ENCODE data around the gene PHGDH.

Gene PHGDH

DNA sequence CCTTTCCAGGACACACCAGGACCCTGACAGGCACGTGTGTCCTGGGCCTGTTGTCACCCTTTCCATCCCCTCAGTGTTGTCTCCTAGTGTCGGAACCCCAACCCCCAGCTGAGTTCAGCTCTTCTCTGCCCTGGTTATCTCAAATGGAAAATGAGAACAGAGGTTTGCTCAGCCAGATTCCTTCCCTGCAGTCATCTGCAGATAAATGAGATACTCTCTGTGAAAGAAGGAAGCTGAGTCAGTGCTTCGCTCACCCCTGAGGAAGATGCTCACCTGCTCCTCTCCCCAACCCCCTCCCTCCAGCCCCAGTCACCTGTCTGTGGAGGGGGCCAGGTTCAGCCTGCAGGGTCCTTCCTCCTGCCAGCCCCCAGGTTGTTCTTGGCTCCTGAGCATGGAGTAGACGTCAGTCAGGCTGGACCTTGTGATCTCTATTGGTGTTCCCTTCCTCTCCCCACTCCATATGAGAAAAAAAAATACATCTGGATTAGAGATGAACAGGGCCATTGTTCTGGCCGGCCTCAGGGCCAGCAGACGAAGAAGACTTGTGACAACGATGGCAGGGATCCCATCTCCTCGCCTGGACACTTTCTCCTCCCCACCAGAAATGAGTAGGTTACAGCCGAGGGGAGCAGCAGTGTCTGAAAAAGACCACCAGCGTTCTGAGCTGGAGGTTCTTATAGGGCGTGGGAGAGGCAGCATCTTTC is 20.9 kb downstream of the PHGDH start:
- Histone ChIP-seq H3K36me3 (ENCODE audit: control insufficient read depth in 1 of 2, insufficient read depth in 2 of 2, low read depth in 1 of 2, low read length in 2 of 2) (peaks cover 45 to 60% of the 10 kb centered on the region in 2 experiments), H3K14ac (ENCODE audit: low read length in 2 of 2) (no peak overlapping the region), H3K27me3 (ENCODE audit: control insufficient read depth in 1 of 2, insufficient read depth in 1 of 2, low read length in 2 of 2) (no peaks in the 10 kb centered on the region), H2BK5ac (ENCODE audit: low read depth, low read length, poor library complexity, severe bottlenecking) (no peak overlapping the region), H3K27ac (ENCODE audit: low read length, poor library complexity, severe bottlenecking) (no peak overlapping the region), H2BK15ac (ENCODE audit: low read depth, poor library complexity, severe bottlenecking) (no peak overlapping the region), H2BK12ac (ENCODE audit: low read length in 2 of 2) (no peak overlapping the region), H3K4me2 (ENCODE audit: low read length, poor library complexity, severe bottlenecking) (no peak overlapping the region), H3K4me3 (ENCODE audit: insufficient read depth in 1 of 2, low read depth in 1 of 2, low read length in 2 of 2) (no peak overlapping the region), H3K4me1 (ENCODE audit: control insufficient read depth, insufficient read depth, low read depth, low read length) (peaks cover 4% of the 10 kb centered on the region), H3K9ac (ENCODE audit: low read length) (no peak overlapping the region), H3K23ac (ENCODE audit: low read length in 2 of 2) (no peak overlapping the region), H4K8ac (ENCODE audit: low read length) (no peak overlapping the region), H3K18ac (ENCODE audit: low read depth in 1 of 2, low read length in 2 of 2) (no peak overlapping the region), H2AFZ (ENCODE audit: low read depth, low read length) (no peak overlapping the region), H3K4ac (ENCODE audit: low read depth in 1 of 2, low read length in 2 of 2) (no peak overlapping the region), H2AK5ac (ENCODE audit: low read length, severe bottlenecking) (no peak overlapping the region), H4K91ac (ENCODE audit: low read length) (no peak overlapping the region), H3K9me3 (ENCODE audit: control insufficient read depth, low read length) (no peaks in the 10 kb centered on the region), H2BK120ac (ENCODE audit: low read depth, low read length) (no peak overlapping the region), H3K79me1 (replicated peaks; ENCODE audit: low read length, poor library complexity, severe bottlenecking) (no peaks in the 10 kb centered on the region)
- no peak for DNase-seq
- WGBS = 88% methylated on average over 10 of the region's 11 CpGs

DNA sequence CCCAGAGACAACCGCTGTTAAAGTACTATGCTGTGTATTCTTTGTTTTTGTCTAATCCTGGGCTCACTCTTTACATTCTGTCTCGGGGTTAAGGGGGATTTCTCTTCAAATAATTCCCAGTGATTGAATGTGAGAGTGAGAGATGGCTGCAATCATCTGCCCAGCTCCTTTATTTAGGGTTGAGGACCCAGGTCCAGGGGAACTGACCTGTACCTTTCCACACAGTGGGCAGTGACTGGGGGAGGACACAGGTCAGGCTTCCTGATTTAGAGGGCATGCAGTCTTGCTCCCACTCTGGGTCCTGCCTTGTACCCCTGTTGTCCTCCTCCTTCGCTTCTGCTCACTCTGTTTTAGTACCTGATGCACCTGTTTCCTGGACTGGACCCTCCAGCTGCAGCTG is 22.0 kb downstream of the PHGDH start:
- no peak overlapping the region for H2AFZ ChIP-seq (ENCODE audit: low read depth, low read length)
- H2BK12ac ChIP-seq (ENCODE audit: low read length in 2 of 2) = no peak overlapping the region
- no peaks in the 10 kb centered on the region for H3K9me3 ChIP-seq (ENCODE audit: control insufficient read depth, low read length)
- no peak for DNase-seq
- no peak overlapping the region for H2BK15ac ChIP-seq (ENCODE audit: low read depth, poor library complexity, severe bottlenecking)
- no peak overlapping the region for H3K23ac ChIP-seq (ENCODE audit: low read length in 2 of 2)
- 99% methylated on average over 3 of the region's 3 CpGs for WGBS
- peaks cover 4% of the 10 kb centered on the region for H3K4me1 ChIP-seq (ENCODE audit: control insufficient read depth, insufficient read depth, low read depth, low read length)
- H4K8ac ChIP-seq (ENCODE audit: low read length) = no peak overlapping the region
- H3K4me2 ChIP-seq (ENCODE audit: low read length, poor library complexity, severe bottlenecking) = no peak overlapping the region
- H3K27ac ChIP-seq (ENCODE audit: low read length, poor library complexity, severe bottlenecking) = no peak overlapping the region
- no peak overlapping the region for H3K4ac ChIP-seq (ENCODE audit: low read depth in 1 of 2, low read length in 2 of 2)
- no peak overlapping the region for H2BK5ac ChIP-seq (ENCODE audit: low read depth, low read length, poor library complexity, severe bottlenecking)
- no peak overlapping the region for H3K9ac ChIP-seq (ENCODE audit: low read length)
- H3K27me3 ChIP-seq (ENCODE audit: control insufficient read depth in 1 of 2, insufficient read depth in 1 of 2, low read length in 2 of 2) = no peaks in the 10 kb centered on the region
- no peaks in the 10 kb centered on the region for H3K79me1 ChIP-seq (replicated peaks; ENCODE audit: low read length, poor library complexity, severe bottlenecking)
- H3K4me3 ChIP-seq (ENCODE audit: insufficient read depth in 1 of 2, low read depth in 1 of 2, low read length in 2 of 2) = no peak overlapping the region
- H3K36me3 ChIP-seq (ENCODE audit: control insufficient read depth in 1 of 2, insufficient read depth in 2 of 2, low read depth in 1 of 2, low read length in 2 of 2) = peaks cover 50 to 56% of the 10 kb centered on the region in 2 experiments
- H2AK5ac ChIP-seq (ENCODE audit: low read length, severe bottlenecking) = no peak overlapping the region
- no peak overlapping the region for H4K91ac ChIP-seq (ENCODE audit: low read length)
- no peak overlapping the region for H2BK120ac ChIP-seq (ENCODE audit: low read depth, low read length)
- no peak overlapping the region for H3K18ac ChIP-seq (ENCODE audit: low read depth in 1 of 2, low read length in 2 of 2)
- no peak overlapping the region for H3K14ac ChIP-seq (ENCODE audit: low read length in 2 of 2)

DNA sequence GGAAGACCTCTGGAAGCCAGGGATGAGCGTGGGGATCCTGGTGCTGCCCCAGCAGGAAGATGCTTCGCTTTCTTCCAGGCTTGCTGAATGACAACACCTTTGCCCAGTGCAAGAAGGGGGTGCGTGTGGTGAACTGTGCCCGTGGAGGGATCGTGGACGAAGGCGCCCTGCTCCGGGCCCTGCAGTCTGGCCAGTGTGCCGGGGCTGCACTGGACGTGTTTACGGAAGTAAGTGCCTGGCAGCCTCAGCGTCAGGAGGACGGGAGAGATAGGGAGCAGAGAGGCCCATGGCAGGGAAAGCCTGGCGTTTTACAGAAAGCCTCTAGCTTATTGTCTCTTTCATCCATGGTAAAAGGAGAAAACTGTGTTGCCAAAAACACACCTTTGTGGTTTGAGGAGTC is 23.5 kb downstream of the PHGDH start:
- Histone ChIP-seq H3K9ac (ENCODE audit: low read length) (no peak overlapping the region), H3K4me1 (ENCODE audit: control insufficient read depth, insufficient read depth, low read depth, low read length) (peaks cover 4% of the 10 kb centered on the region), H2BK12ac (ENCODE audit: low read length in 2 of 2) (no peak overlapping the region), H3K9me3 (ENCODE audit: control insufficient read depth, low read length) (no peaks in the 10 kb centered on the region), H3K79me1 (replicated peaks; ENCODE audit: low read length, poor library complexity, severe bottlenecking) (no peaks in the 10 kb centered on the region), H3K23ac (ENCODE audit: low read length in 2 of 2) (no peak overlapping the region), H3K27me3 (ENCODE audit: control insufficient read depth in 1 of 2, insufficient read depth in 1 of 2, low read length in 2 of 2) (no peaks in the 10 kb centered on the region), H2BK120ac (ENCODE audit: low read depth, low read length) (no peak overlapping the region), H2BK5ac (ENCODE audit: low read depth, low read length, poor library complexity, severe bottlenecking) (no peak overlapping the region), H2BK15ac (ENCODE audit: low read depth, poor library complexity, severe bottlenecking) (no peak overlapping the region), H3K27ac (ENCODE audit: low read length, poor library complexity, severe bottlenecking) (no peak overlapping the region), H3K14ac (ENCODE audit: low read length in 2 of 2) (no peak overlapping the region), H3K36me3 (ENCODE audit: control insufficient read depth in 1 of 2, insufficient read depth in 2 of 2, low read depth in 1 of 2, low read length in 2 of 2) (peaks cover 43 to 48% of the 10 kb centered on the region in 2 experiments), H3K18ac (ENCODE audit: low read depth in 1 of 2, low read length in 2 of 2) (no peak overlapping the region), H4K91ac (ENCODE audit: low read length) (no peak overlapping the region), H2AFZ (ENCODE audit: low read depth, low read length) (no peak overlapping the region), H2AK5ac (ENCODE audit: low read length, severe bottlenecking) (no peak overlapping the region), H3K4me2 (ENCODE audit: low read length, poor library complexity, severe bottlenecking) (no peak overlapping the region), H3K4me3 (ENCODE audit: insufficient read depth in 1 of 2, low read depth in 1 of 2, low read length in 2 of 2) (no peak overlapping the region), H4K8ac (ENCODE audit: low read length) (no peak overlapping the region), H3K4ac (ENCODE audit: low read depth in 1 of 2, low read length in 2 of 2) (no peak overlapping the region)
- WGBS = 97% methylated on average over 14 of the region's 14 CpGs
- no peak for DNase-seq

DNA sequence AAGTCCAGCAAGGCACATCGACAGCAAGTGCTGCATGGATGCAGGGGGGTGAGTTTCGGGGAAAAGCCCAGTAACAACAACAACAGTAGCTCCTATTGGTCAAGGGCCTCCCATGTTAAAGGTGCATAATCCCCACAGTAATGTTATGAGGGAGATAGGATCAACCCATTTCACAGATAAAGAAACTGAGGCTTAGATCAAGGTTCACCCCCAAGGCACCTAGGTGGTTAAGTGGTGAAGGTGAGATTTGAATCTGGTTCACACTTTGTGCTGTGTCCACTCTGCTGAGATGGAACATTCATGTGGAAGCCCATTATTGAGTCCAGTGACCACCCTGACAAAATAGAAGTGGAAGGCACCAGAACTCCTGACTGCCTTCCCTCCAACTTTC is 24.9 kb downstream of the PHGDH start:
- peaks cover 8% of the 10 kb centered on the region for H3K4me1 ChIP-seq (ENCODE audit: control insufficient read depth, insufficient read depth, low read depth, low read length)
- WGBS = 100% methylated on average over 1 of the region's 2 CpGs
- H3K14ac ChIP-seq (ENCODE audit: low read length in 2 of 2) = no peak overlapping the region
- H3K9me3 ChIP-seq (ENCODE audit: control insufficient read depth, low read length) = no peaks in the 10 kb centered on the region
- no peaks in the 10 kb centered on the region for H3K27me3 ChIP-seq (ENCODE audit: control insufficient read depth in 1 of 2, insufficient read depth in 1 of 2, low read length in 2 of 2)
- DNase-seq = no peak
- H3K4me2 ChIP-seq (ENCODE audit: low read length, poor library complexity, severe bottlenecking) = no peak overlapping the region
- H4K8ac ChIP-seq (ENCODE audit: low read length) = no peak overlapping the region
- no peak overlapping the region for H2BK15ac ChIP-seq (ENCODE audit: low read depth, poor library complexity, severe bottlenecking)
- no peak overlapping the region for H2AFZ ChIP-seq (ENCODE audit: low read depth, low read length)
- no peak overlapping the region for H3K4ac ChIP-seq (ENCODE audit: low read depth in 1 of 2, low read length in 2 of 2)
- H3K79me1 ChIP-seq (replicated peaks; ENCODE audit: low read length, poor library complexity, severe bottlenecking) = no peaks in the 10 kb centered on the region
- H2AK5ac ChIP-seq (ENCODE audit: low read length, severe bottlenecking) = no peak overlapping the region
- no peak overlapping the region for H2BK12ac ChIP-seq (ENCODE audit: low read length in 2 of 2)
- H3K9ac ChIP-seq (ENCODE audit: low read length) = no peak overlapping the region
- no peak overlapping the region for H4K91ac ChIP-seq (ENCODE audit: low read length)
- peaks cover 34 to 49% of the 10 kb centered on the region in 2 experiments for H3K36me3 ChIP-seq (ENCODE audit: control insufficient read depth in 1 of 2, insufficient read depth in 2 of 2, low read depth in 1 of 2, low read length in 2 of 2)
- H3K23ac ChIP-seq (ENCODE audit: low read length in 2 of 2) = no peak overlapping the region
- no peak overlapping the region for H3K18ac ChIP-seq (ENCODE audit: low read depth in 1 of 2, low read length in 2 of 2)
- no peak overlapping the region for H3K4me3 ChIP-seq (ENCODE audit: insufficient read depth in 1 of 2, low read depth in 1 of 2, low read length in 2 of 2)
- H2BK5ac ChIP-seq (ENCODE audit: low read depth, low read length, poor library complexity, severe bottlenecking) = no peak overlapping the region
- no peak overlapping the region for H2BK120ac ChIP-seq (ENCODE audit: low read depth, low read length)
- H3K27ac ChIP-seq (ENCODE audit: low read length, poor library complexity, severe bottlenecking) = no peak overlapping the region
